HG02678 (cell line): ENCODE results near the gene CEP89.
"Not testable (repeated sequence)": the region's sequence is repeated elsewhere in the genome, so short reads cannot be mapped to it uniquely, and the experiment has no call there.

Experiments used
- ATAC-seq: cut with Tn5 transposase; IDR thresholded peaks from one replicate; pipeline ENCODE4 v1.9.1; 2021; ENCODE audit warnings: mild to moderate bottlenecking, moderate library complexity; ENCODE audit not compliant: unreplicated experiment

Gene CEP89

DNA sequence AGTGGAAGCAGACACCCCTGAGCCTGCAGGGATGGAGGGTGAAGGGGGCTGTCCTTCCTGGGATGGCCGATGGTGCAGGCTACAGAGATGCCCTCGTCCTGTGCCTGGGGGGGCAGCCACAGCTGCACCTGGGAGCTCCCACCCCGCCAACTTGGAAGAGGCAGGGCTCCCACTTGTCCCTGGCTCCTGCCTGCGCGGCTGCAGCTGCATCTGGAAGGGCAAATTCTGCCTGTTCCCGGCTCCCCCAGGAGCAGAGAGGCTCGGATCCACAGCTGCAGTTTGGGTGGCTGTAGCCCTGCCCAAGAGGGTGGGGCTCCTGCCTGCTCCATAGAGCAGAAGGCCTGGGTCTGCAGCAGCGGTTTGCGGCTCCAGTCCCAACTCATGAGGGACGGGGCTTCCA lies 2.2 kb downstream of the CEP89 start:
- no peak for ATAC-seq

DNA sequence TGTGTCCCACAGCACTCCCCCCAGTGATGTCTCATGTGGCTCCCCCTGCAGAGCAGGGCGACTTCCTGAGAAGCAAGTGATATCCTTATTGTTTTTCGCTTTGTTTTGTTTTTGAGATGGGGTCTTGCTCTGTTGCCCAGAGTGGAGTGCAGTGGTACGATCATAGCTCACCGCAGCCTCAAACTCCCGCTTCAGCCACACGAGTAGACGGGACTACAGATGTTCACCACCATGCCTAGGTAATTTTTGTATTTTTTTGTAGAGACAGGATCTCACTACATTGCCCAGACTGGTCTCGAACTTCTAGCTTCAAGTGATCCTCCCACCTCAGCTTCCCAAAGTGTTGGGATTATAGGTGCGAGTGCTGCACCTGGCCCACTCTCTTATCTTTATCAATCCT lies 5.0 kb downstream of the CEP89 start:
- no peak for ATAC-seq

DNA sequence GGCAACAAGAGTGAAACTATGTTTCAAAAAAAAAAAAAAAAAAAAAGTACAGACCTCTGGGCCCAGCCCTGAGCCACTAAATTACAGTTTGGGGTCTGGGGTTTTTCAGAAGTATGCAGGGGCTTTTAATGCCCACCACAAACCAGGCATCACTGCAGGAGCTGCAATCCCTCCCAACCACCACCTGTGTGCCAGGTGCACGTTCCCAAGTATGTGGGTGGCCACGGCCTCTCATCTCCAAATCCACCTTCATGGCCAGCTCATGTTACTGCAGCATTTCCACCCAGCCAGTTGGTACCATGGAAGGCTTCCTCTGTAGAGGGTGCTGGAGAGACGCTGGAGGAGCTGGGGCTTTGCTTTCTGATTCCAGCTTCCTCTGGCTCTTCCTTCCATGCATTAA lies 26.5 kb downstream of the CEP89 start:
- no peak for ATAC-seq

DNA sequence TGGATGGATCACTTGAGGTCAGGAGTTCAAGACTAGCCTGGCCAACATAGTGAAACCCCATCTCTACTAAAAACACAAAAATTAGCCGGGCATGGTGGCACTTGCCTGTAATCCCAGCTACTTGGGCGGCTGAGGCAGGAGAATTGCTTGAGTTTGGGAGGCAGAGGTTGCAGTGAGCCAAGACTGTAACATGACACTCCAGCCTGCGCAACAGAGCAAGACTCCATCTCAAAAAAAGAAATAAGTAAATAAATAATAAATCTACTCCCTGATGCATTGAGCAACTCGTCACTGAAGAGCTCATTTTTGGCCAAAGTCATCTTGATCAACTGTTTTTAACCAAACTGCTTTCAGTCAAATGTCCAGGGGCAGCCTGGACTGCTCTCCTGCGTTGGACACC lies 30.5 kb downstream of the CEP89 start:
- not testable (repeated sequence) for ATAC-seq

DNA sequence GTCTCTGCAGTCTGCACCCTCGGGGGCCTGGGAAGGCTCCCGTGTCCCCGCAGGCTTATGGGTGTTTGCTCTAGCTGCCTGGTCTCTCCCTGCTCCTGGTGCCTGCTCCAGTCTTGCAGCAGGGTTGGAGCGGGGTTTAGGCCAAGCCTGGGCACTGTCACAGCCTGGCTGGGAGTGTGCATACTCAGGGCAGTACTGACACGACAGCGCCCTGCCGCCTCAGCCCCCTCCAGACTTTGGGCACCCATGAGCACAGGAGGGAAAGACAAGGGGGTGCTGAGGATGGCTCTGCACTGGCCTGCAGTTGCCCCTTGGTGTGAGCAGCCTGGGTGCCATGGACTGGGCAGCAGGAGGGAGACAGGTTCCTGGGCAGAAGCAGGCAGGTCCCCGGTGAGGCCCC lies 35.7 kb downstream of the CEP89 start:
- ATAC-seq: no peak

DNA sequence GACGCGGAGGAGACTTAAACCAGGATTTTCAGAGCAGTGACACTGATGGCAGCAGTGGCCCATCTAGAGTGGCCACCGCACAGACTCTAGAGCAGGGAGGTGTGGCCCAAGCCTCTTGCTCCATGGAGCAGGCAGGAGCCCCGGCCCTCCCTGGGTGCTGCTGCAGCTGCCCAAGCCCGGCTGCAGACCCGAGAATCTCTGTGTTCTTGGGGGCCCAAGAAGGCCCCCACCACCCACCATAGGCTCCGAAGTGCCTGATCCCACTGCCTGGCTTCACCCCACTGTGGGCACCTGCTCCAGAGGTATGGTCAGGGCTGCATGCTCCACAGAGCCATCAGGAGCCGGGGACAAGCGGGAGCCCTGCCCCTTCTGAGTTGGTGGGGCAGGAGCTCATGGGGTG lies 36.1 kb downstream of the CEP89 start:
- ATAC-seq: no peak

DNA sequence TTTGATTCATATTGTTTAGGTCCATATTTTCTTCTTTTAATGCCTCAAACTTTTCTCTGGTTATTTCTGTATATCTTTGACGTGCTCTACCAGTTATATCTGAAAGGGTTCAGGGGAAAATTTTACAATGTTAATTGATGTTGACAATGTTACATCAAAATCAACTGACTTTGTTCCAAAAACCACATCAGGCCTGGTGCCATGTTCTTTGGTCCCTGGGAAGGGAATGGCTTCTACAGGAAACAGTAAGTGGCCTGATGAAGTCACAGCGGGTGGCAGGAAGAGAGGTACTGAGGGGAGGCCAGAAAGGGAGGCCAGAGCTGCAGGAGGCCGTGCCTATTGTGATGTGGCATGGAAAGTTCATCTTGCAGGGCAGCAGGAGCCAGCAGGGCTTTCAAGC lies 38.2 kb downstream of the CEP89 start:
- ATAC-seq: no peak

DNA sequence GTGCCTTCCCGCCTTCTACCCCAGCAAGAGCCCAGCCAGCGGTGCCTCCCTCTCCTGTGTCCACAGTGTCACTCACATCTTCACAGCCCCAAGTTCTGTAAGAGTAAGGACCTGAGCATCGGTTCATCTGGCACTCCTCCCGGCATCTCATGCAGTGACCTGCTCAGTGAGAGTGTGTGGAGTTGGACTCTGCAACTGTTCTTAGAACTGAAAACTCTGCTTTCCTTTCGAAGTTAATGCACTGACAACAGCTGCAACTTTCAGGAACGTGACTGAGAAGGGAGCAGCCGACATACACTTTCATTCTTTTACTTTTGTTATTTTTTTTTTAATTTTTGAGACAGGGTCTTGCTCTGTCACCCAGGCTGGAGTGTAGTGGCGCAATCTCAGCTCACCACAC lies 41.2 kb downstream of the CEP89 start:
- ATAC-seq: no peak

DNA sequence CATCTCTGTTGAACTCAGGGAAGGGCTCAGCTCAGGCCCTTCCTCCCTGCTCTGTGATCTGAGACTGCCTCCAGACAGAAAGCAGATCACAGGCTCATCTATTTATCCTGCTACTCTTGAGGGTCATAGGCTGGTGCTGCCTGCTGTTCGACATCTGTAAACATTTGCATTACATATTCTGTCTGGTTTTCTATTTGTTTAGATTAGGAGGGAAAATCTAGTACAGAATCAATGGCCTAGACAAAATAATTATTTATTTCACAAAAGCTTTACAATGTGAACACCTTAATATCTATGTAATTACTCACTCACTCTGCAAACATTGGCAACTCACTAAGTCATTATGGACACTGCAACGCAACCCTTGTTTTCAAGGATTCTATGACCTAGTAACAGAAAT lies 43.0 kb downstream of the CEP89 start:
- no peak for ATAC-seq

DNA sequence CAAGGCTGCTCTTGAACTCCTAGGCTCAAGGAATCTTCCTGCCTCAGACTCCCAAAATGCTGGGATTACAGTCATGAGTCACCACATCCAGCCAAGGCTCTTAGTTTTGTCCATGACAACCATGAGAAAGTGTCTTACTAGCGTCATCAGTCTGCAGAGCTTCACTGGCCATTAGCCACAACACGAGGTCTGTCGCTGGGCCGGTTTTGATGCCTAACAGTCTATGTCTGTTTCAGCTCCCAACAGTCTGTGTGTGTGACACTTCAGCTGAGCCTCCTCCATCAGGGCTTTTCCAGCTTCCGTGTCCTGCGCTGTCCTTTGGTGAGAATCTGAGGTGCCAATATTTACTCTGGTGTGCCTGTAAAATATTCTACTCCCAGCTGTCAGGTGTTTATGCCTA lies 47.6 kb downstream of the CEP89 start:
- ATAC-seq: no peak

DNA sequence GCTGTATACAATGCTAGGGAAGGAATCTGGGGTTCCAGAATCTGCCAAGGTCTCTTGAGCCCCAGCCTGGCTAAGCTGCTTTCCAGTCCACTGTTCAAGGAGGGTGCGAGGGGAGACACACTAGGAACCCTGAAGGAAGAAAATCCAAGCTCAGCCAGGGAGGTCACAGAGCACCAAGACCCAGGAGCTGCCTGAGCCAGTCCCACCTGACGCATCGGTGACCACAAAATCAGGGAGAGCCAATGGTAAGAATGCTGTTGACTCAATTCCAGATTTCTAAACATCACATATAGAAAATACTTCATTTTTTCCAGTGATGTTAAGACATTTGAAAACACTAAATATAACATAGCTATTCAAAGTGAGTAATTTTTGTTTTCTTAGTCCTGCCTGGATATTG lies 50.1 kb downstream of the CEP89 start:
- ATAC-seq: no peak

DNA sequence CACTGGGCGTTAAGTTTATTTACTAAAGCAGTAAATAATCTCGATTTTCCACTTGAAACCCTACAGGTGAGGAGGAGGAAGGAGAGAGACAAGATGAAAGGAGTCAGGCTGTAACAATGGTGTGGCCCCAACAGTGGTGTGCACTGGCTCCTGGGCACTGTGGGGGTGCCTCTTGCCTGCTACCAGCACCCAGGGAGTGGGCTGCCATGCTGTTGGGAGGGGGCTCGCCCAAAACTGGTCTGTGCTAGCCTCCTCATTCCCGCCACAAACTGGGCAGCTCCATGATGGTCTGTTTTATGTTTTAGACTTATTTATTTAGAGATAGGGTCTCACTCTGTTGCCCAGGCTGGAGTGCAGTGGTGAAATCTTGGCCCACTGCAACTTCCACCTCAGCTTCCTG lies 52.4 kb downstream of the CEP89 start:
- ATAC-seq: no peak

DNA sequence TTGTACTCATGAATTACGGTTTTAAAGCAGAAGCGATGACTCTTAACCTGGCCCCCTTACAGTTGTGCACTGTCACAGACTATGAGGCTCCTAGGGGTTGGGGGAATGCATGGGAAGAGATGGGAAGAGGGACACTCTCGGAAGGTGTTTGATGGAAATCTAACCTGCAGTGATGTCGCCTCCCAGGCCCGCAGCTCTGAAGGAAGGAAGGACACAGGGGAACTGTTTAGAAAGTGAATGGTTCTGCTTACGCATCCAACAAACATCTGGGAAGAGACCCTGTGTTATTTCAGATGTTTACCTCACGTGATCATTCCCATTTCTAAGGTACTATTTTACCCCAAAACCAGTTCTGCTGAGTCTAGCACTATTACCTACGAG lies 54.2 kb downstream of the CEP89 start:
- no peak for ATAC-seq

DNA sequence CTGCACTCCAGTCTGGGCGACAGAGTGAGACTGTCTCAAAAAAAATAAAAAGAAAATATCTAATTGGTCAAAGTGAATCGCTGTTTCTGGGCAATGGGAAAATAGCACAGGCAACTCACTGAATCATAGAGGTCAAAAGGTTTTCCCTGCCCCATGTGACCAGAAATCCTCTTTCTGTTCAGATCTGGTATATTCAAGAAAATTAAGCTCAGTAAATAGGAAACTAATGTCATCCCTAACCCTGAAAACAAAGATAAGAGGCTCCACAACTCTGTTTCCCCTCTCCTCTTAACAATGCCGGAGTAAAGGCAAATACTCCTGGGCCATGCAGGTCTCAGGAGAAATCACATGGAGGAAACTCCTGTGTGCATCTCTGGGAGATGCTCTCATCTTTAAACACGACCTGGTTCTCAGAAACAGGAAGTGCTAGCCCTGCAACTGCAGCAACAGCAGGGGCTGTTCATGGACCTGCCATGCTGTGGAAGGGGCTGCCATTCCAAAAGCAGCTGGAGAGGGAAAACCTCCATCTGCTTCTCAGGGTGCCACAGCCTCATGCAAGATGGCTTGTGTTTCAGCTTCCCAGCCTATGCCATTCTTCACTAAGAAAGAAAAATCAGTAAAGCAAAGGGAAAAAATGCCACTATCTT lies 54.7 kb downstream of the CEP89 start:
- no peak for ATAC-seq

DNA sequence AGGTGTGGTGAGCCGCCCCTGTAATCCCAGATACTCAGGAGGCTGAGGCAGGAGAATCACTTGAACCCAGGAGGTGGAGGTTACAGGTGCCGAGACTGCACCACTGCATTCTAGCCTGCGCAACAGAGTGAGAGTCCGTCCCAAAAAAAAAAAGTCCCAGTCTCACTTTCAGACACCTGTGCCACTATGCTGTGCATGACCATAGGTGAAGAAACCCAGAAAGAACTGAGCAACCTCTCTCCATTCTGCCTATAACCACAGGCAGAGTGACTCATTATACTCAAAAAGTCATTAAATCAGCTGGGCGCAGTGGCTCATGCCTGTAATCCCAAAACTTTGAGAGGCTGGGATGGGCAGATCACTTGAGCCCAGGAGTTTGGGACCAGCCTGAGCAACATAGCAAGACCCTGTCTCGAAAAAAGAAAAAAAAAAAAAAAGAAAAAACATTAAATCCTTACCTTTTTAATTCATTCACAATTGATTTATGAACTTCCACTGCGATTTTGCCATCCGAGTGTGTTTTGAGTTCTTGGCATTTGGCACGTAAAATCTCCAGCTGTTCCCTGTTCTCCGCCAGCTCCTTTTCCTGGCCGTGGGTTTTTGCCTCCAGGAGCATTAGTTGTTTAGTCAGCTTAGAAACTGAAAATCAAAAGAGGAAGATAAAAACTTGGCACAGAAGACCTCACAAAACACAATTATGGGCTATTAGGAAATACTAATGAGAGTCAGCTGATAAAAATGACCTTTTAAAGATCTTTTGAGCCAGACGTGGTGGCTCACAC lies 56.7 kb downstream of the CEP89 start:
- ATAC-seq: no peak

DNA sequence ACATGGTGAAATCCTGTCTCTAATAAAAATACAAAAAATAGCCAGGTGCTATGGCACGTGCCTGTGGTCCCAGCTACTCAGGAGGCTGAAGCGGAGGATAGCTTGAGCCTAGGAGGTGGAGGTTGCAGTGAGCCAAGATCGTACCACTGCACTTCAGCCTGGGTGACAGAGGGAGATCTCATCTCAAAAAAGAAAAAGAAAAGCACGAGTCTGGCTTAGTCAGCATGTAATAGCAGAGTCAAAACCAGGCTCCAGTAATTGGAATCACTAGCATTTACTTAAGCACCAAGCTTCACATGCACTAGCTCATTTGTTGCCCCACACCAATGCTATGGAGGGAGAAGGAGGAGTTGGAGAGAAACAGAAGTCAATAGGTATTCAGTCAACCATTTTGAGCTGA lies 60.3 kb downstream of the CEP89 start:
- ATAC-seq: no peak

DNA sequence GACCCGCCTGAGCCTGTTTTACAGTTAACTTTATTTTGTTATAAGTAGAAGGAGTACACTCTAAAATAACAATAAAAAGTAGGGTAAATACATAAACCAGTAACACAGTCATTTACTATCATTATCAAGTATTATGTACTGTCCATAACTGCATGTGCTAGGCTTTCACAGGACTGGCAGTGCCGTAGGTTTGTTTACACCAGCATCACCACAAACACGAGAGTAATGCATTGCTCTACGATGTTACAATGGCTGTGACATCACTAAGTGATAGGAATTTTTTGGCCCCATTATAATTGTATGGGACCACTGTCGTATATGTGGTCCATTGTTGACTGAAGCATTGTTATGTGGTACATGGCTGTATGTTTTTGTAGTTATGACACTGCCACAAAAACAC lies 60.9 kb downstream of the CEP89 start:
- no peak for ATAC-seq

DNA sequence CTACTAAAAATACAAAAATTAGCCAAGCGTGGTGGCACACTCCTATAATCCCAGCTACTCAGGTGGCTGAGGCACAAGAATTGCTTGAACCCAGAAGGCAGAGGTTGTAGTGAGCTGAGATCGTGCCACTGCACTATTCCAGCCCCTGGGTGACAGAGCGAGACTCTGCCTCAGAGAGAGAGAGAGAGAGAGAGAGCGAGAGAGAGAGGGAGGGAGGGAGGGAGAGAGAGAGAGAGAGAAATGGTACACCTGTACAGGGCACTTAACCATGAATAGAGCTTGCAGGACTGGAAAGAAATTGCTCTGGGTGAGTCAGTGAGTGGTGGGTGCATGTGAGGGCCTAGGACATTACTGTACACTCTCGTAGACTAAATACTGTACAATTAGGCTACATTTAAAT lies 61.7 kb downstream of the CEP89 start:
- no peak for ATAC-seq

DNA sequence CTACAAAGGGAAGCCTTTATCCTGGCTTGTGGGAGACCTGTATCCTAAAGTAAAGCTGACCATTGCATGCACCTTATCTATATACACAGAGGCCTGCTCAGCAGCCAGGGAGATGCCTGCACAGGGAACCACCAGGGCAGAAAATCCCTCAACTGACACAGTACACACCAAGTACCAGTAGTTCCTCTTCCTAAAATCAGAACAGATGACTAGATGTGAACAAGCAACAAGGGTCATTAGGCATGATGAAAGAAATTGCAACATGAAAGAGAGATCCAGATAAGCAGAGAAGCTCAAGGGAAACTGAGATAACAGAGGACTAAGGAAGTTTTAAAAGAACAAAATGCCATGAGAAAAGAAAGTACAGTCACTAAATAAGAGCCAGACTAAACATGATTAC lies 62.5 kb downstream of the CEP89 start:
- no peak for ATAC-seq

DNA sequence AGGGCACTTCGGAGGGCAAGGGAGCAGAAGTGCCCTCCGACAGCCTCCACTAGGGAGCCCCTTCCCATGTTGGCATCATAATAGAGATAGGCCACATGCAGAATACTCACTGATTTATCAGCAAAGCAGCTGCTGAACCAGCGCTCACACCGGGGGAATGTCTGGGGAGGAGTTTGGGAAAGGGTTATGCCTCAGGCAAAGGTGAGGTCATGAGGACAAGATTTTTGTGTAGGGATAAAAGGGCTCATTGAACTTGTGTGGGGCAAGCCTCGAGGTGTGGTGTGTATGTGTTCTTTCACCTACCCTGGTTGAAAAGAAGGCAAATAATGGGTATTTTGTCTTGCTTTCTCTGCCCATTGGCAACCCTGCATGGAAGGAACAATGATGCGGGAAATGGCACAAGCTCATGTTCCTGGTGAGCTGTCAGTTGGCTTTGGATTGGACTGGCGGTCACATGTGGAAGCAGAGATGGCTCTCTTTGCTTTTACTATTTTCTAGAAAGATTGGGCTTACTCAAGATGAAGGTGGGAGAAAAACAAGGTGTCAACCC lies 63.0 kb downstream of the CEP89 start:
- ATAC-seq: no peak

DNA sequence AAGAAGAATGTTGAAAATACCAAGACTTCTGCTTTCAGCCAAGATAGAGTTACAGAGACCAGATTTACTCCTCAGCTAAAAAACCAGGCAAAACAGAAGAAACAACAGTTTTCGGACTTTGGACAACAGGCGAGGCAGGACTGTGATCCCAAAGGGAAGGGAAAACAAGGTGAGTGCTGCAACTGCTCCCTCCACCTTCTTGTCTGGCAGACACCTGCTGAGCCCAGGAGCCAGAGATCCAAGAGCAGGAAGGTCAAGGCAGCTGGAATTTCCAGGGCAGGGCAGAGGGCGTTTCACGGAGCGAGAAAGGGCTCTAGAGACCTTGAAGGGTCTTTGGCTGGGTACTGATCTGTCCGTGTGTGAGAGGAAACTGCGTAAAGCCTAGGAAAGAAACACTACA lies 69.3 kb downstream of the CEP89 start:
- no peak for ATAC-seq

DNA sequence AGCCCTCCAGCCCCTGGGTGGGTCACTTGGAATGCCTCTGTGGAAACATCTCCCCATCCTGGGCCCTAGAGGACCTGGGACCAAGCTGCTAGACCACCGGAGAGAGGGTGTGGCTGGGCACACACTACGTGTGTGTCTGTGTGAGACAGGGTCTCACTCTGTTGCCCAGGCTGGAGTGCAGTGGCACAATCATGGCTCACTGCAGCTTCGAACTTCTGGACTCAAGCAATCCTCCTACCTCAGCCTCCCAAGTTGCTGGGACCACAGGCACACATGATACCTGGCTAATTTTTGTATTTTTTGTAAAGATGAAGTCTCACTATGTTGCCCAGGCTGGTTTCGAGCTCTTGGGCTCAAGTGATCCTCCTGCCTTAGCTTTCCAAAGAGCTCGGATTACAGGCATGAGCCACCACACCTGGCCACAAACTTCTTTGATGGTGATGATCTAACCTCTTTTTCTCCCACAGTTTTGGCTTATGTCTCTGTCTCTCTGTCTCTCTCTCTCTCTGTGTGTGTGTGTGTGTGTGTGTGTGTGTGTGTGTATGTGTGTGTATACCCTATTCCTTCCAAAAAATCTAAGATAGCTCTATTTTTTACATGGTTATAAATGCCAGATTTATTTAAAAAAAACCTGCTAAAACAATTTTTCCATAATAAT lies 70.1 kb downstream of the CEP89 start:
- ATAC-seq: no peak
